Cardiac muscle cell (in vitro differentiated cells and primary cell): Measurements from ENCODE around the gene APBA1. TPM values are rescaled to one million over a fixed set of nuclear protein-coding genes. Genes with fewer than 3 reads are reported as not detected.

Experiments used
- DNase-seq, 2 donors: peaks; one replicate each; pipeline versions ENCODE4 v3.0.0 to v3.0.0-alpha.2; 2010 to 2017; ENCODE audit warnings: low read depth in 1 of 2, low spot score in 1 of 2
- H3K27ac ChIP-seq: fragments of 200-600 bp; sonication (generic); 2 replicates; pipeline ENCODE4 v1.5.1; 2016
- H3K27me3 ChIP-seq: fragments of 200-600 bp; sonication (generic); 2 replicates; pipeline ENCODE4 v1.6.0; 2016; ENCODE audit warnings: control low read depth
- H3K36me3 ChIP-seq: fragments of 200-600 bp; sonication (generic); 2 replicates; pipeline ENCODE4 v1.5.1; 2016; ENCODE audit warnings: control low read depth
- H3K4me1 ChIP-seq: fragments of 200-600 bp; sonication (generic); 2 replicates; pipeline ENCODE4 v1.8.1; 2017; ENCODE audit warnings: low read depth, mild to moderate bottlenecking, mixed run types
- H3K4me3 ChIP-seq: fragments of 200-600 bp; sonication (generic); 2 replicates; pipeline ENCODE4 v1.5.1; 2016; ENCODE audit warnings: mild to moderate bottlenecking
- H3K9me3 ChIP-seq: fragments of 200-600 bp; sonication (generic); 2 replicates; pipeline ENCODE4 v1.5.1; 2017; ENCODE audit warnings: low read depth, mild to moderate bottlenecking, control low read depth
- CTCF ChIP-seq: IDR thresholded peaks from 2 replicates; pipeline ENCODE4 v1.5.1; 2012; ENCODE audit warnings: low read depth, mild to moderate bottlenecking, low read length
- polyA plus RNA-seq: library from polyadenylated mRNA; unstranded; fragments of >200 nt; fragmentation: Nextera tagmentation; extraction: Ambion mirVana; gene quantifications from 2 replicates; pipeline ENCODE4 v1.2.1, GENCODE V29; 2016
- total RNA-seq: library from RNA; depleted of rRNA; stranded (reverse); fragments of >200 nt; gene quantifications from 2 replicates; pipeline ENCODE4 v1.2.3, GENCODE V29; 2016

APBA1 gene
- total and polyA plus RNA-seq, 2 experiments from 2014 or later = 0.93 to 2.4 TPM

DNA sequence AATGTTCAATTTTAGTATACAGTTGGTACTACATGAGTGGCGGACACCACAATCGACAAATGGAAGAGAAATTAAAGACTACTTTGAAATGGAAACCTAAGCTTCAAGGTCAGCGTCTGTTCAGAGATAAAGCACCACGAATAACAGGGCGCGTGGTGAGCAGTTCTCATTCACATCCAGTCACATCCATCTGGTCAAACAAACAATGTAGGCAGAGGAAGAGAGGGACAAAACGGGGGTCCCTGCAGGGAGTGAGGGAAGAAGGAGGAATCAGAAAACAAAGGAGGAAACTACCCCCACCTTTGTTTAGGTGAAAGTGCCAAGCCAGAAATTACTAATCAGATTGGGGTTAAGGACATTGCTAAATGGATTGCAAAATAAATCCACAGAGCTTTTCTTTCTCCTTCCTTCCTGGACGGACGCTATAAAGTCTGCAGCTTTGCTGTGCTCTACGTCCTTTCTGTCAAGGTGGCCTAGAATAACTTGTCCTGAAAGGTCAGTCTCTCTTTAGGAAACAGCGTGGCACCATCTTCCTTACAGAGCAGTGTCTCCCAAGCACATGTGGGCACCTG is 208.6 kb downstream of the APBA1 start:
- TF ChIP-seq CTCF = no peak
- Histone ChIP-seq H3K27me3 (no peaks in the 10 kb centered on the region), H3K4me1 (peaks cover 11% of the 10 kb centered on the region), H3K4me3 (no peak overlapping the region), H3K36me3 (no peaks in the 10 kb centered on the region), H3K9me3 (no peaks in the 10 kb centered on the region), H3K27ac (no peak overlapping the region)
- DNase-seq = peak in 1 of 2 donors; percentile 2

DNA sequence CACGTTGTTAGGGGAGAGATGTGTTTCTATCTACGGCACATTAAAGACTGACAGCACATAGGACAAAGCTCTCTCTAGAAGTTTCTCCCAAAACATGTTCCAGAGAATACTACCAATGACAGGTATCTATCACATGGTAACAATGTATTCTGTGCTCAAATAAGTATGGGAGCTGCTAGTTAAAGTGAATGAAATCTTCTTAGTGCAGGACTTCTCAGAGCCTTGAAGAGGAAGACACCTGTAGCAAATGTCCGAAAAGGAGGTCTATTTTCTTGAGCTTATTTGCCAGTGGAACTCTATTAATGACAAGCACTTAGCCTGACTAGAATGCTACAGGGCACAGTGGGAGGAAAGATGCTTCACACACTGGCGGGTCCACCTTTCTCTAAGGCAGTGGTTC is 209.8 kb downstream of the APBA1 start:
- H3K4me1 ChIP-seq = peaks cover 11% of the 10 kb centered on the region
- no peak overlapping the region for H3K4me3 ChIP-seq
- no peak for DNase-seq
- TF ChIP-seq CTCF = no peak
- no peaks in the 10 kb centered on the region for H3K9me3 ChIP-seq
- H3K27me3 ChIP-seq = no peaks in the 10 kb centered on the region
- H3K36me3 ChIP-seq = no peaks in the 10 kb centered on the region
- no peak overlapping the region for H3K27ac ChIP-seq

DNA sequence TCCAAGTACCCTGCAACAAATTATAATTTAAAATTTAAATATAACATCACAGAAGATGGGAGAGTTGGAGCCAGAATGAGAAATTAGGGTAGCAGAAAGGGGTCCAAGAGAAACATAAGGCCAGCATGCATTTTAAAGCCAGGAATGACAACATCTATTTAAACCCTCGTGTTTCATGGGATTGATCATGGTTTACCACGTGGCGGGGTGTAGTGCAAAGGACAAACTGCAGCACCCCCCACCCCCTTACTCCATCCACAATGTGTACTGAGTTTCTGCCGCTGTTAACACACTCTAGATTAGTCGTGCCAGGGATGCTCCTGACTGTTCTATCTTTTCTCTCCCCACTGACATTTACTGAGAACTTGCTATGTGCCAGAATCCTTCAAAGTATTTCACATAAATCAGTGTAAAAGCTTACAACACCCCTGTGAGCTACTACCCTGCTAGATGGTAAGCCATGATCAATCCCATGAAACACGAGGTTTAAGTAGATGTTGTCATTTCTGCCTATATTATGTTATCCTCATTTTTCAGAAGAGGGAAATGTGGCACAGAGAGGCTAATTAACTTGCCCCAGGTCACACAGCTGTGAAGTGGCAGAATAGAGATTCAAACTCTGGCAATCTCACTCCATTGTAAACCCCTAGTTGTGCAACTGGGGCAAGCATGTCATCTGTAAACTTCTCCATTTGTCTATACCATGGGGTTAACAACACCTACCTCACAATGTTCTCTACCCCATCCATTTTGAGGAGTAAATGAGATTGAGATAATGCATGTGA is 210.9 kb downstream of the APBA1 start:
- H3K27ac ChIP-seq = no peak overlapping the region
- TF ChIP-seq CTCF = no peak
- H3K27me3 ChIP-seq = no peaks in the 10 kb centered on the region
- no peak for DNase-seq
- H3K9me3 ChIP-seq = no peaks in the 10 kb centered on the region
- H3K36me3 ChIP-seq = no peaks in the 10 kb centered on the region
- H3K4me3 ChIP-seq = no peak overlapping the region
- peaks cover 11% of the 10 kb centered on the region for H3K4me1 ChIP-seq

GRCh38 chr9:69460012-69460411 is 212.2 kb downstream of the APBA1 start:
- H3K27ac ChIP-seq = no peak overlapping the region
- H3K36me3 ChIP-seq = no peaks in the 10 kb centered on the region
- TF ChIP-seq CTCF = no peak
- no peak overlapping the region for H3K4me3 ChIP-seq
- no peak for DNase-seq
- H3K27me3 ChIP-seq = no peaks in the 10 kb centered on the region
- no peaks in the 10 kb centered on the region for H3K9me3 ChIP-seq
- peaks cover 7% of the 10 kb centered on the region for H3K4me1 ChIP-seq

DNA sequence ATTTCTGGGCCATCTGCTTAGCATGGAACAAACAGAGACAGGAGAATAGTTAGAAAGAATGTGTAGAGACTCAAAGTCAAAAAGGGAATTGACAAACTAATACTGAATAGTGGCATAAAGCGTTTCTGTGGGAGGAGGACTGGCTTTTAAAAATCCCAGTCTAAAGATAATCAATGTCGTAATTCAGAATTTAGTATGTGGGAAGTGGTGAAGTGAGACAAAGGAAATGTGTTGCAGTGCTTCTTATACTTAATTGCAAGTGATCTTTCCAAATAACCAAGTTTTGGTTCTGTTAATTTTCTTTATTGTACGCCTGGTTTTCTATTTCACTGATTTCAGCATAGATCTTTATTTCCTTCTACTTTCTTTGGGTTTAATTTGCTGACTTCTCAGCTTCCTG is 214.0 kb downstream of the APBA1 start:
- TF ChIP-seq CTCF = no peak
- Histone ChIP-seq H3K4me3 (no peak overlapping the region), H3K27ac (no peak overlapping the region), H3K4me1 (peaks cover under 1% of the 10 kb centered on the region), H3K27me3 (no peaks in the 10 kb centered on the region), H3K36me3 (no peaks in the 10 kb centered on the region), H3K9me3 (no peaks in the 10 kb centered on the region)
- DNase-seq = no peak
